Measurements from ENCODE around the gene TMTC2. TPM values are rescaled to one million over a fixed set of nuclear protein-coding genes. Genes with fewer than 3 reads are reported as not detected.

Gene TMTC2
- total and polyA plus RNA-seq, 10 of the 15 experiments (the other 5 are each of a cell fraction or from before 2014, with no cell fraction given), result 0.14 to 9.7 (median 1.2) TPM

DNA sequence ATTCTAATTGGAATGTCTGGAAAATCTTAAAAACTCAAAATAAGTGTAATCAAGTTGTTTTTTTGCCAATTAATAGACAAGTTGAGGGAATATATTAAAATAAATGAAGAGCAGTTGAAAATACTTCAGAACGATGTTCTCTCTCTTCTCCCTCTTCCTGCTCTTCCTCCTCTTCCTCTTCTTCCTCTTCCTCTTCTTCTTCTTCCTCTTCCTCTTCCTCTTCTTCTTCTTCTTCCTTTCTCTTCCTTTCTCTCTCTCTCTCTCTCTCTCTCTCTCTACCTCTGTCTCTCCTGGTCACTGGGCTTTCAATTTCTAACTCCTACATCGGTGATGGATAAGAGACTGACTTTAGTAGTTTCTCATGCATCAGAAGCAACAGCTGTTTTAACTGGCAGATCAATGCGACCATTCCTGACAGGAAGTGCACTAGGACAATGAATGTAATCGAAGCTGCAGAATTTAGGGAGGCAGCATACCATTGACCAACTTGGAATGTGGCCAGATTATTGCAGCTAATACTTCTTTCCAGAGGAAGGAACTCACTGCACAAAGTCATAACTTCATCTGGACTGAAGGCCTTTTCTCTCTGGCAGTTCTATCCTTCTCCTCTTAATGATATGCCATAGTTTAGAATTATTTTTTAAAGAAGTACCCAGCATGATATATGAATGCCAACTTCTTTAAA, 13.8 kb upstream of the TMTC2 start:
- no peak overlapping the region for H3K4me3 ChIP-seq
- in situ Hi-C loops (cut with MboI), result no loop called here
- ChIA-PET RAD21 (ENCODE audit: unreplicated experiment) (no interaction called here), SMC1A (ENCODE audit: uncharacterized antibody, unreplicated experiment) (interaction anchor here (4.1 kb wide), 1 partner anchor 12 kb away, joined by 20 read pairs; the partner anchor contains the start of gene TMTC2), POLR2A (interaction anchor here (0.5 kb wide), 1 partner anchor 442 kb away, joined by 3 read pairs; no protein-coding TSS in a partner anchor), CTCF (interaction anchor here (0.6 to 1.2 kb wide), 2 partner anchors 9 to 170 kb away, joined by 3 read pairs; no protein-coding TSS in a partner anchor)
- no peaks in the 10 kb centered on the region for H3K36me3 ChIP-seq (ENCODE audit: control insufficient read depth in 2 of 2, insufficient read depth in 2 of 2, low read length in 1 of 2)
- no peaks in the 10 kb centered on the region for H3K79me2 ChIP-seq (ENCODE audit: control insufficient read depth, insufficient read depth, low read length)
- no peaks in the 10 kb centered on the region for H3K4me1 ChIP-seq (ENCODE audit: control insufficient read depth, insufficient read depth, low read length)
- TF ChIP-seq SUPT20H (IDR thresholded peaks at IDR 0.05; ENCODE audit: borderline replicate concordance, control insufficient read depth, low read depth, low read length) (no peak), TCF12 (IDR thresholded peaks at IDR 0.05; ENCODE audit: low read depth, low read length) (no peak), BRCA1 (IDR thresholded peaks at IDR 0.05; ENCODE audit: low read depth, low read length) (no peak), TCF7 (IDR thresholded peaks at IDR 0.05; ENCODE audit: borderline replicate concordance) (no peak), ZBTB40 (IDR thresholded peaks at IDR 0.05; ENCODE audit: borderline replicate concordance) (no peak), ESRRA (IDR thresholded peaks at IDR 0.05; ENCODE audit: low read length) (no peak), NFYB (IDR thresholded peaks at IDR 0.05; ENCODE audit: insufficient read depth, low read depth, low read length) (no peak), RBBP5 (conservative IDR thresholded peaks at IDR 0.05) (no peak), JUNB (IDR thresholded peaks at IDR 0.05) (no peak), NFIC (IDR thresholded peaks at IDR 0.05; ENCODE audit: low read depth, low read length) (no peak), EGR1 (IDR thresholded peaks at IDR 0.05; ENCODE audit: borderline replicate concordance in 1 of 2, low read depth in 2 of 2, low read length in 2 of 2) (no peak), SMAD1 (IDR thresholded peaks at IDR 0.05; ENCODE audit: low read depth, partially characterized antibody) (no peak), MYB (IDR thresholded peaks at IDR 0.05; ENCODE audit: borderline replicate concordance, low read depth, low read length) (no peak)
- TF ChIP-seq, protein P1, sequence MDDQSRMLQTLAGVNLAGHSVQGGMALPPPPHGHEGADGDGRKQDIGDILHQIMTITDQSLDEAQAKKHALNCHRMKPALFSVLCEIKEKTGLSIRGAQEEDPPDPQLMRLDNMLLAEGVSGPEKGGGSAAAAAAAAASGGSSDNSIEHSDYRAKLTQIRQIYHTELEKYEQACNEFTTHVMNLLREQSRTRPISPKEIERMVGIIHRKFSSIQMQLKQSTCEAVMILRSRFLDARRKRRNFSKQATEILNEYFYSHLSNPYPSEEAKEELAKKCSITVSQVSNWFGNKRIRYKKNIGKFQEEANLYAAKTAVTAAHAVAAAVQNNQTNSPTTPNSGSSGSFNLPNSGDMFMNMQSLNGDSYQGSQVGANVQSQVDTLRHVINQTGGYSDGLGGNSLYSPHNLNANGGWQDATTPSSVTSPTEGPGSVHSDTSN (IDR thresholded peaks at IDR 0.05; ENCODE audit: insufficient replicate concordance, low read depth, low read length), result no peak
- no peak overlapping the region for H3K9ac ChIP-seq (ENCODE audit: control insufficient read depth, insufficient read depth, low read length)
- 36% methylated on average over 4 of the region's 4 CpGs for WGBS (ENCODE audit: insufficient coverage, insufficient replicate concordance, low lambda C conversion rate, missing lambda C conversion rate)
- no peak overlapping the region for H3K27ac ChIP-seq (ENCODE audit: control insufficient read depth, insufficient read depth)
- H4K20me1 ChIP-seq (ENCODE audit: control insufficient read depth, insufficient read depth), result no peaks in the 10 kb centered on the region
- no peak overlapping the region for H2AFZ ChIP-seq (ENCODE audit: control insufficient read depth, low read depth, low read length)
- ATAC-seq (no peak), DNase-seq (ENCODE audit: low read depth, low spot score) (no peak), FAIRE-seq (no peak)
- H3K4me2 ChIP-seq (ENCODE audit: control insufficient read depth, insufficient read depth), result no peak overlapping the region
- no peaks in the 10 kb centered on the region for H3K9me3 ChIP-seq (replicated peaks; ENCODE audit: control insufficient read depth, insufficient read depth, low read length)
- intact Hi-C loops (cut with micrococcal nuclease; ENCODE audit: unreplicated experiment), result no loop called here
- H3K27me3 ChIP-seq (replicated peaks in 1 of 2; ENCODE audit: control insufficient read depth in 2 of 2, insufficient read depth in 2 of 2, low read length in 1 of 2), result no peaks in the 10 kb centered on the region
- BruUV-seq (replicated peaks), result no TSS peak

All from GM12878 (cell line).